Measurements from ENCODE around the gene TRIM29. TPM values are rescaled to one million over a fixed set of nuclear protein-coding genes. Genes with fewer than 3 reads are reported as not detected.

The TRIM29 gene
- total and polyA plus RNA-seq, 2 experiments from 2014 or later = not detected

DNA sequence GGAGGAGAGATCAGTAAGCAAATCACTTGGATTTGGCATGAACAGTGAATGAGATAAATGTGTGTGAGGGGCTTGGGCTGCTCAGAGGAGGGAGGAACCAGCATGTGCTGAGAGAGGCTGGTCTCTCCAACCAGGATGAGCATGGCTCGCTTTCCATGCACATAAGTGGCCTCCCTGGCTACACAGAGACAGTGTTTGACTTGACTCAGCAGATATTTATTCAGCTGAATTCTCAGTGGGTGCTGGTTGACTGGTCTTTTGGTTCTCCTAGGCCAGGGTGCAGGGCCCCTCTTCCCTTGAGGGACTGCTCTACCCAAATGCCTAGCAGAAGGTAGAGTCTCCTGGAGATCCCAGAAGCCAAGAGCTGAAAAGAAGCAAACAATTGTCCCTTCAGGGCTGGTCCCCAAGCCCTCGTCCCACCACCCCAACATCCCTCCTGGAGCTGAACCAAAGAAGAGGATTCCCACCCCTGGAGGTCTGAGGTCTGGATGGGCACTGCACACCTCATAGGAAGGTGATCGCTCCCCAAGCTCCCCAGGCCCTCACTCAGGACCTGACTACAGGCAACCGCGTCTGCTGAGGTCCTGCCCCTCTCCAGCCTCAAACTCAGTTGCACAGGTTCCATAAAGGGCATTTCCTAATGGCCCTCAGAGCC, 3.3 kb upstream of the TRIM29 start:
- no peaks in the 10 kb centered on the region for H3K9me3 ChIP-seq (ENCODE audit: low read depth)
- no peak overlapping the region for H3K27ac ChIP-seq

DNA sequence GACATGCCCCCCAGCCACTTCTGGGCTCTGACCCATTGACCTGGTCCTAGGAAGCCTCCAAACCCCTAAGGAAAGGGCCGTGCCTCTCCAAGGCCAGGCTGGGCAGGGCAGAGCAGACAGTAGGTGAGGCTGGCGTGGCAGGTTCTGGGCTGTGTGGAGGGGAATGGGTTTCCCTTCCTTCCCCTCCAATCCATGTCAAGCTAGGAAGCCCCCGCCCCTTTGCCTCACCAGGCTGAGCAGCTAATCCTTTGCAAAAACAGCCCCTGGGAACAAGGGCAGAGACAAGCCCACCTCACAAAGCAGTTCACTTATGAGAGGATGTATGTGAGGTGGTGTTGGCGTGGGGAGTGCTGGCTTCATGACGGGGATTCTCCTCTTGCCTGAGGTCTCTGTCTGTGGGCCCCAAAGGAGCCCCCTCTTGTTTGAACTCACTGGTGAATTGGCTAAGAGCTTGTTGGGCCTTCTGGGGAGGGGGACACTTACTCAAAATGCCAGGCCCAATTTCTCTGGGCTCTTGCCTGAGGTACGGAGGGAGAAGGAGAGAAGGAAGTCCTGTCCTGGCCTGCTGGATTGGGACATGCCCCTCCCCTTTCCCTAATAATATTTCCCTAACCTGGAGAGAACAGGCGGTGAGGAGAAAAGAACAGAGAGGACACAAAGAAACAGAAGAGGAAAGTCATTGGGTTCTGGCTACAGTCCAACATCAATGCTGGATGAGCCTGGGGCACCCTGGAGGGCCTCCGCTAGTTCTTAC, 1.6 kb upstream of the TRIM29 start:
- H3K4me1 ChIP-seq (ENCODE audit: low read depth) = no peaks in the 10 kb centered on the region
- H3K27ac ChIP-seq = no peak overlapping the region
- H3K27me3 ChIP-seq = peaks cover 1% of the 10 kb centered on the region
- no peaks in the 10 kb centered on the region for H3K36me3 ChIP-seq
- no peak for DNase-seq (ENCODE audit: low read depth in 1 of 2, low spot score in 1 of 2)
- H3K9me3 ChIP-seq (ENCODE audit: low read depth) = no peaks in the 10 kb centered on the region
- TF ChIP-seq, protein P1, sequence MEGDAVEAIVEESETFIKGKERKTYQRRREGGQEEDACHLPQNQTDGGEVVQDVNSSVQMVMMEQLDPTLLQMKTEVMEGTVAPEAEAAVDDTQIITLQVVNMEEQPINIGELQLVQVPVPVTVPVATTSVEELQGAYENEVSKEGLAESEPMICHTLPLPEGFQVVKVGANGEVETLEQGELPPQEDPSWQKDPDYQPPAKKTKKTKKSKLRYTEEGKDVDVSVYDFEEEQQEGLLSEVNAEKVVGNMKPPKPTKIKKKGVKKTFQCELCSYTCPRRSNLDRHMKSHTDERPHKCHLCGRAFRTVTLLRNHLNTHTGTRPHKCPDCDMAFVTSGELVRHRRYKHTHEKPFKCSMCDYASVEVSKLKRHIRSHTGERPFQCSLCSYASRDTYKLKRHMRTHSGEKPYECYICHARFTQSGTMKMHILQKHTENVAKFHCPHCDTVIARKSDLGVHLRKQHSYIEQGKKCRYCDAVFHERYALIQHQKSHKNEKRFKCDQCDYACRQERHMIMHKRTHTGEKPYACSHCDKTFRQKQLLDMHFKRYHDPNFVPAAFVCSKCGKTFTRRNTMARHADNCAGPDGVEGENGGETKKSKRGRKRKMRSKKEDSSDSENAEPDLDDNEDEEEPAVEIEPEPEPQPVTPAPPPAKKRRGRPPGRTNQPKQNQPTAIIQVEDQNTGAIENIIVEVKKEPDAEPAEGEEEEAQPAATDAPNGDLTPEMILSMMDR (IDR thresholded peaks at IDR 0.05; ENCODE audit: low read depth, low read length) = no peak
- H3K4me3 ChIP-seq = no peak overlapping the region

More for the DNA sequence above, 3.3 kb upstream of the TRIM29 start:
- Histone ChIP-seq H3K4me3 (no peak overlapping the region), H3K4me1 (ENCODE audit: low read depth) (no peaks in the 10 kb centered on the region), H3K36me3 (no peaks in the 10 kb centered on the region), H3K27me3 (peaks cover 6% of the 10 kb centered on the region)
- TF ChIP-seq, protein P1 (IDR thresholded peaks at IDR 0.05; ENCODE audit: low read depth, low read length) = no peak
- DNase-seq (ENCODE audit: low read depth in 1 of 2, low spot score in 1 of 2) = no peak

DNA sequence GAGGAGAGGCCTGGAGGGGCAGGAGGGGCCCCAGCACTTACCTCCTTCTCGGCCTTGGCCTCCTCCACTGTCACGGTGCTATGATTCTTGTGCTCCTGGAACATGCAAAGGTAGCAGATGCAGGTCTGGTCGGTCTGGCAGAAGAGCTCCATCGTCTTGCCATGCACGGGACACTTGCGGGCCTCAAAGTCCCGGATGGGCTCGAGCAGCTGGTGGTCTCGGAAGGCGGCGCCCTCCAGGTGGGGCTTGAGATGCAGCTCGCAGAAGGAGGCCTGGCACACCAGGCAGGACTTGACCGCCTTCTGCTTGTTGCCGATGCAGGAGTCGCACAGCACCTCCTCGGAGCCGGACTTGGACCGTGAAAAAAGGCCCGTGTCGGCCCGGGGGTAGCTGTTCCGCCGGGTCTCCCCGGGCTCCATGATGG, 714 bp downstream of the TRIM29 start:
- Histone ChIP-seq H3K4me3 (no peak overlapping the region), H3K36me3 (no peaks in the 10 kb centered on the region), H3K4me1 (ENCODE audit: low read depth) (peaks cover 3% of the 10 kb centered on the region), H3K9me3 (ENCODE audit: low read depth) (no peaks in the 10 kb centered on the region), H3K27me3 (no peaks in the 10 kb centered on the region), H3K27ac (no peak overlapping the region)
- DNase-seq (ENCODE audit: low read depth in 1 of 2, low spot score in 1 of 2) = no peak
- TF ChIP-seq, protein P1 (IDR thresholded peaks at IDR 0.05; ENCODE audit: low read depth, low read length) = no peak

DNA sequence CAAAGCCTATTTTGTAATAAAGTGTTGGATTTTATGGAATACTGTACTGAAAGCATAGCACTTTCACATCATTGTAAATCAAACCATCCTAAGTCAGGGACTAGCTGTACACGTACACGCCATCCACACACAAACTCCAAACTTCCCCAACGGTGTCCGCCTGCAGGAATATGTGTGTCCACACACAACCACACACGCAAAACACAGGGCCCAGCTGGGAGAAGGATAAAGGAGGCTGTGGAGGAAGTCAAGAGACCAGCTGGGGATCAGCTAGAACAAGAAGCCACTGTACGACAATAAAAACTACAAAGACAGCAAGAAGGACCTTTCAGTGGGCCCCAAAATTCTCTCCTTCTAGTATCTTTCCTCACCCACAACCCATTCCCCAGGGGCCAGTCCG, 1.6 kb downstream of the TRIM29 start:
- Histone ChIP-seq H3K9me3 (ENCODE audit: low read depth) (no peaks in the 10 kb centered on the region), H3K27me3 (no peaks in the 10 kb centered on the region), H3K27ac (no peak overlapping the region), H3K4me3 (no peak overlapping the region), H3K4me1 (ENCODE audit: low read depth) (peaks cover 3% of the 10 kb centered on the region), H3K36me3 (no peaks in the 10 kb centered on the region)
- no peak for DNase-seq (ENCODE audit: low read depth in 1 of 2, low spot score in 1 of 2)
- TF ChIP-seq, protein P1 (IDR thresholded peaks at IDR 0.05; ENCODE audit: low read depth, low read length) = no peak

DNA sequence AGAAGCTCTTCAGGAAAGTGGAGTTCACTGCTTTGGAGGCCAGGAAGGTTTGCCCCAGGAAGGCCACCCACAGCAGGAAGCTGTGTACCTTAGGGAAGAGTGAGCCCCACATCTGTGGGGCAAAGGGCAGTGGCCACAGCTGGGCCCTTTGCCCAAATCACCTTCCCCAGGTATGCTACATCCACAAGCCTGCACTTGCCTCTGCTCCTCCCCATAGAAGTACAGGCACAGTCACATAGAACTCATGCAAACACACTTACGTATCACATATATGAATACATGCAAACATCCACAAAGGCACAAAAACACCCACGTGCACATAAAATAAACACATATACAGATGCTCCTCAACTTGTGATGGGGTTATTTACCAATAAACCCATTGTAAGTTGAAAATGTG, 2.1 kb downstream of the TRIM29 start:
- Histone ChIP-seq H3K4me1 (ENCODE audit: low read depth) (peaks cover 3% of the 10 kb centered on the region), H3K9me3 (ENCODE audit: low read depth) (no peaks in the 10 kb centered on the region), H3K27ac (no peak overlapping the region), H3K4me3 (no peak overlapping the region), H3K36me3 (no peaks in the 10 kb centered on the region), H3K27me3 (no peaks in the 10 kb centered on the region)
- TF ChIP-seq, protein P1 (IDR thresholded peaks at IDR 0.05; ENCODE audit: low read depth, low read length) = no peak
- no peak for DNase-seq (ENCODE audit: low read depth in 1 of 2, low spot score in 1 of 2)

Measured in cardiac muscle cell (in vitro differentiated cells and primary cell).